H1 (cell line): ENCODE measurements around the gene HOMER1.

Experiments used
- EZH2 ChIP-seq: fragments of 200-600 bp; sonication (generic); IDR thresholded peaks from 2 replicates; pipeline ENCODE4 v1.7.1; 2012; ENCODE audit warnings: low read depth, mild to moderate bottlenecking, moderate library complexity, low read length, inconsistent platforms; ENCODE audit not compliant: severe bottlenecking
- GABPA ChIP-seq: IDR thresholded peaks from 2 replicates; pipeline ENCODE4 v1.6.1; 2011; ENCODE audit warnings: mild to moderate bottlenecking, low read length, moderate library complexity, borderline replicate concordance; ENCODE audit not compliant: insufficient read depth
- GTF2F1 ChIP-seq: IDR thresholded peaks from 2 replicates; pipeline ENCODE4 v1.6.1; 2012; ENCODE audit warnings: low read depth, low read length, improper control_type of control experiment, borderline replicate concordance
- HDAC2 ChIP-seq, 2 experiments: fragments of 300-600 bp in 1 of 2; sonication (generic) in 1 of 2; IDR thresholded peaks; 2 replicates each; pipeline ENCODE4 v1.6.1; 2011 to 2012; ENCODE audit warnings: low read depth in 2 of 2, low read length in 2 of 2, mild to moderate bottlenecking in 2 of 2, moderate library complexity in 2 of 2, borderline replicate concordance in 1 of 2, inconsistent platforms in 1 of 2
- JUN ChIP-seq: IDR thresholded peaks from 2 replicates; pipeline ENCODE4 v1.6.1; 2011; ENCODE audit warnings: low read depth, mild to moderate bottlenecking, improper control_type of control experiment, low read length
- SIN3A ChIP-seq, 2 experiments: IDR thresholded peaks in 1 of 2; conservative IDR thresholded peaks in 1 of 2; 2 replicates each; pipeline ENCODE4 v1.6.1; 2011 to 2012; ENCODE audit warnings: low read length in 2 of 2, improper control_type of control experiment in 1 of 2, low read depth in 1 of 2, mild to moderate bottlenecking in 1 of 2
- SRF ChIP-seq: IDR thresholded peaks from 2 replicates; pipeline ENCODE4 v1.6.1; 2011; ENCODE audit warnings: mild to moderate bottlenecking, low read depth, low read length, moderate library complexity
- TAF1 ChIP-seq: IDR thresholded peaks from 2 replicates; pipeline ENCODE4 v1.6.1; 2011; ENCODE audit warnings: mild to moderate bottlenecking, low read depth, low read length
- ZNF274 ChIP-seq: IDR thresholded peaks from 2 replicates; pipeline ENCODE4 v1.7.0; 2012; ENCODE audit warnings: low read length, borderline replicate concordance; ENCODE audit errors: extremely low read depth
- TF ChIP-seq, protein P1 (sequence below), 3 experiments: IDR thresholded peaks; 1 replicate in 2 of 3; 2 replicates in 1 of 3; pipeline versions ENCODE4 v1.5.1 to v1.6.1; 2011; ENCODE audit warnings: low read length in 3 of 3, mild to moderate bottlenecking in 3 of 3, inconsistent platforms in 2 of 3, low read depth in 1 of 3, moderate library complexity in 1 of 3; ENCODE audit not compliant: insufficient read depth in 1 of 3; ENCODE audit errors: control extremely low read depth in 1 of 3

DNA sequence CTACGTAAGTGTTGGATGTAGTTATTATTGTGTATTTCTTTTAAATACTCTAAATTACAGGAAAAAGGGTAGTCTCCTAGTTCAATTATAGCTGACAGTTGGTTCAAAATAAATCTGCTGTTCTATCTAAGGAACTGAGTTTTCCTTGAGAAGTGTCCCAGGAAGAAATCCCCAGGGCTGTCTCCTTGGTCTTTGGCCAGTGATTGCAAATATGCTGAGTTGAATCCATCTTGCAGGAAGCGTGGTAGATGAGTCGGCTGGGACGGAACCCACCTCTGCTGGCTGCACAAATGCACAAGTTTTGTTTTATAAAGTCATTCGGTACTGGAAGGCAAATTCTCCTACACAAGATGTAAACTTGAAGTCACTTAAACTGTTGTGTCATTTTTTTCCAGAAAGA, 30.2 kb upstream of the HOMER1 start:
- TF ChIP-seq GABPA (no peak), EZH2 (no peak), HDAC2 (IDR thresholded peaks at IDR 0.05; ENCODE audit: borderline replicate concordance in 1 of 2, low read depth in 2 of 2, low read length in 2 of 2) (no peak), JUN (no peak), ZNF274 (no peak), SIN3A (conservative IDR thresholded peaks at IDR 0.05 in 1 of 2, IDR thresholded peaks at IDR 0.05 in 1 of 2; ENCODE audit: low read depth in 1 of 2, low read length in 2 of 2) (no peak), SRF (no peak), TAF1 (no peak), GTF2F1 (no peak)
- TF ChIP-seq, protein P1, sequence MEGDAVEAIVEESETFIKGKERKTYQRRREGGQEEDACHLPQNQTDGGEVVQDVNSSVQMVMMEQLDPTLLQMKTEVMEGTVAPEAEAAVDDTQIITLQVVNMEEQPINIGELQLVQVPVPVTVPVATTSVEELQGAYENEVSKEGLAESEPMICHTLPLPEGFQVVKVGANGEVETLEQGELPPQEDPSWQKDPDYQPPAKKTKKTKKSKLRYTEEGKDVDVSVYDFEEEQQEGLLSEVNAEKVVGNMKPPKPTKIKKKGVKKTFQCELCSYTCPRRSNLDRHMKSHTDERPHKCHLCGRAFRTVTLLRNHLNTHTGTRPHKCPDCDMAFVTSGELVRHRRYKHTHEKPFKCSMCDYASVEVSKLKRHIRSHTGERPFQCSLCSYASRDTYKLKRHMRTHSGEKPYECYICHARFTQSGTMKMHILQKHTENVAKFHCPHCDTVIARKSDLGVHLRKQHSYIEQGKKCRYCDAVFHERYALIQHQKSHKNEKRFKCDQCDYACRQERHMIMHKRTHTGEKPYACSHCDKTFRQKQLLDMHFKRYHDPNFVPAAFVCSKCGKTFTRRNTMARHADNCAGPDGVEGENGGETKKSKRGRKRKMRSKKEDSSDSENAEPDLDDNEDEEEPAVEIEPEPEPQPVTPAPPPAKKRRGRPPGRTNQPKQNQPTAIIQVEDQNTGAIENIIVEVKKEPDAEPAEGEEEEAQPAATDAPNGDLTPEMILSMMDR (IDR thresholded peaks at IDR 0.05; ENCODE audit: control extremely low read depth in 1 of 3, insufficient read depth in 1 of 3, low read depth in 1 of 3, low read length in 3 of 3), result no peak
